ENCODE measurements around the gene CLCN6.

GRCh38 chr1:11848373-11848700 lies 42.3 kb downstream of the CLCN6 start:
- no peak for TF ChIP-seq CTCF (conservative IDR thresholded peaks at IDR 0.05 in 1 of 2, IDR thresholded peaks at IDR 0.05 in 1 of 2; ENCODE audit: low read depth in 1 of 2, low read length in 2 of 2)
- TF ChIP-seq EZH2 (IDR thresholded peaks at IDR 0.05; ENCODE audit: low read length, missing control alignments): no peak

Data from fibroblast of lung (primary cell).